HG02759 (cell line): ENCODE data around the gene ARMC3.

Experiments
- ATAC-seq: cut with Tn5 transposase; IDR thresholded peaks from one replicate; pipeline ENCODE4 v1.9.1; 2021; ENCODE audit warnings: mild to moderate bottlenecking, moderate library complexity; ENCODE audit not compliant: unreplicated experiment

ARMC3 gene

GRCh38 chr10:22990443-22990842 lies 62.6 kb downstream of the ARMC3 start:
- ATAC-seq, result no peak

GRCh38 chr10:22992075-22992474 lies 64.2 kb downstream of the ARMC3 start:
- no peak for ATAC-seq

- ATAC-seq, result no peak
Measured at GRCh38 chr10:22992621-22993020, 64.8 kb downstream of the ARMC3 start.

GRCh38 chr10:22993314-22993713 lies 65.5 kb downstream of the ARMC3 start:
- ATAC-seq, result no peak

GRCh38 chr10:22997096-22997495 lies 69.2 kb downstream of the ARMC3 start:
- ATAC-seq, result no peak

GRCh38 chr10:22998091-22998490 lies 70.2 kb downstream of the ARMC3 start:
- ATAC-seq, result no peak

GRCh38 chr10:22999942-23000341 lies 72.1 kb downstream of the ARMC3 start:
- ATAC-seq, result no peak

GRCh38 chr10:23001901-23002516 lies 74.2 kb downstream of the ARMC3 start:
- ATAC-seq, result no peak

GRCh38 chr10:23005150-23005549 lies 77.3 kb downstream of the ARMC3 start:
- no peak for ATAC-seq

GRCh38 chr10:23013581-23014335 lies 85.9 kb downstream of the ARMC3 start:
- no peak for ATAC-seq

GRCh38 chr10:23015021-23015707 lies 87.3 kb downstream of the ARMC3 start:
- peak; percentile 98 for ATAC-seq

GRCh38 chr10:23016636-23017035 lies 88.8 kb downstream of the ARMC3 start:
- no peak for ATAC-seq

GRCh38 chr10:23019633-23020032 lies 91.8 kb downstream of the ARMC3 start:
- no peak for ATAC-seq

GRCh38 chr10:23021430-23021829 lies 93.6 kb downstream of the ARMC3 start:
- no peak for ATAC-seq

- ATAC-seq, result no peak
Measured at GRCh38 chr10:23024002-23024401, 96.1 kb downstream of the ARMC3 start.

- no peak for ATAC-seq
Measured at GRCh38 chr10:23031318-23031717, 103.5 kb downstream of the ARMC3 start.

- ATAC-seq, result no peak
Measured at GRCh38 chr10:23034790-23035189, 106.9 kb downstream of the ARMC3 start.

GRCh38 chr10:23035569-23035968 lies 107.7 kb downstream of the ARMC3 start:
- no peak for ATAC-seq

- no peak for ATAC-seq
Measured at GRCh38 chr10:23037152-23037551, 109.3 kb downstream of the ARMC3 start.

- no peak for ATAC-seq
Measured at GRCh38 chr10:23037561-23037960, 109.7 kb downstream of the ARMC3 start.

GRCh38 chr10:23038172-23038571 lies 110.3 kb downstream of the ARMC3 start:
- no peak for ATAC-seq

GRCh38 chr10:23040002-23040401 lies 112.1 kb downstream of the ARMC3 start:
- ATAC-seq, result no peak
